GM21723 (cell line): ENCODE results near the gene MANBA.

ENCODE experiments used
- ATAC-seq: cut with Tn5 transposase; IDR thresholded peaks from one replicate; pipeline ENCODE4 v1.9.1; 2021; ENCODE audit warnings: mild to moderate bottlenecking, moderate library complexity; ENCODE audit not compliant: unreplicated experiment

Gene MANBA

DNA sequence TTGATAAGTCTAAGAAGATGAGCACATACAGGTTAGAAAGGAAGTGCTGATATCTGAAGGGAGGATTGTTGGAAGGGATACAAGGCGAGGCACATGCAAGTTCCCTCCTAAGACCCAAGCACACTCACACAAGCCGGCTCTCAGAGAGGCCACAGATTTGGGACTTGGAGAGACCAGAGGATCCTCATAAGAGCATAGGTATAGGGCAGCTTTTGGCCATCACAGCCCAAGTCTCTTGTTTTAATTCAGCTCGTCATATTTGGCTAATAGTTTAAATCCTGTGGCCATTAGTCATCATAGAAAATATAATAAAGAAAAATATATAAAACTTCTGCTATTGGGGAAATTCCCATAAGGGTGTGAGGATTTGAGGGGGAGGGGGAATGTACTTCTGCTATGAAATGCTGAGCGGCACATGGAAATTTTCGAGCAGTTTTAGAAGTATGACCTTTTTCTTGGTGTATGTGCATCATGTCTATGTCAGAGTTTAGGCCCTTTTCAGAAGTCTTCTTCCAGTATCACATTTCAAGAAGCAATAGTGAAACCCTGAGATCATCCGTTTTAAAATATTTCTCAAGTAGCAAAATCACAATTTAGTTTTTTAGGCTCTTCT is 161.9 kb downstream of the MANBA start:
- peak; percentile 67 for ATAC-seq

DNA sequence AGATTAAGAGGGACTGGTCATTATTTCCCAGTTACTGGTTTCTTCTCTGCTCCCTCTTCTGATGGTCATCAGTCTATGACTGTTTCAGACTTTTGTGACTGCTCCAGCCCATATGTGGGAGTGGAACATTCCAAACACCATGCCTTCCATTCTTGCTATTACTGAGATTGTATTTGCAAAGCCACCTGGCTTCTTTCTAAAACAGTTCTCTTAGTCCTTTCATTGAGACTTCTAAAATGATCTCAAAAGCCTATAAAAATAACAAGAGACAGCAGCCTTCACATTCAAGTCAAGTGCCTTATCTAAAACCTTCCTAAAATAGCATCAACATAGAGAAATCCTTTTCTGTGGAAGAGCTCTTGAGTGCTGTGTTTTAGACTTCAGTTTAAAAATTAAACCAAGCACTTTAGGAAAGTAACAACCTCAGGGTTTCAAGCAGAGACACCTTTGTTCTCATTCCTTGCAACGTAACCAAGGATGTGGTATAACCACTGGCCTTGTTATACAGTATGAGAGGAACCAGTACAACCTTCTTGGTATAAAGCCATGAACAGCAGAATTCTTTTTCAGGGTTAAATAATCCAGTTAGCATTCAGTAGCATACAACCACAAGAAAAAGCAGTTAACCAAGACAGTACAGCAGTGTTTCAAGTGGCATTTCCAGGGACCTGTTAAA is 162.5 kb downstream of the MANBA start:
- peak; percentile 57 for ATAC-seq

DNA sequence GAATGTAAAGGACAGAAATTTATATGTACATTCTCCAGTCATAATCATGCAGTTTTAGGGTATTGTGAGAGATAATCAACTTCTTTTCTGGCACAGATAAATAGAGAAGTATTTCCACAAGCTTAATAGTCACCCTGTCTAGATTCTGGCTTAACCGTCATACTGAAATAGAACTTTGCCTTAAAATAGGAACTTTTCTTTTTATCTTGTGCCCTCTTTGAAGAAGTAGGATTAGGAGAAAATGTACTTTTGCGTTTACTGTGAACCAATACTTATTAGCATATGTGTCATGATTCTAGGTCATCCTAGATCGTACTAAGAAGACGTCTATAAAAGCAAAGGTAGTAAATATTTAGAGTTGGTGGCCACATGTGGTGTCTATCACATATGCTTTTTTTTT is 164.2 kb downstream of the MANBA start:
- ATAC-seq: no peak

- ATAC-seq: no peak
Observed at GRCh38 chr4:102594000-102594399, 166.8 kb downstream of the MANBA start.

GRCh38 chr4:102593147-102593546 is 167.6 kb downstream of the MANBA start:
- ATAC-seq: no peak

DNA sequence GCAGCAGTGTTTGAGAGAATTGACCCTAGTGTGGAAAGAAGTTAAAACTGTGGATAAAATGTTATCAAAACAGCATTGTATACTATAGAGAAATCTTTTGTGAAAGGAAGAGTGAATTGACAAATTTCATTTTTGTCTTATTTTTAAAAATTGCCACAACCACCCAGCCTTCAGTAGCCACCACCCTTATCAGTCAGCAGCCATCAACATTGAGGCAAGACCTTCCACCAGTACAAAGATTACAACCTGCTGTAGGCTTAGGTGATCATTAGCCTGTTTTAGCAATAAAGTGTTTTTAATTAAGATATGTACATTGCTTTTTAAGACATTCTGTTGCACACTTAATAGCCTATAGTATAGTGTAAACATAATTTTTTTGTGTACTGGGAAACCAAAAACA is 168.5 kb downstream of the MANBA start:
- ATAC-seq: no peak

GRCh38 chr4:102589743-102590142 is 171.0 kb downstream of the MANBA start:
- no peak for ATAC-seq

GRCh38 chr4:102586644-102587021 is 174.1 kb downstream of the MANBA start:
- ATAC-seq: peak; percentile 55

DNA sequence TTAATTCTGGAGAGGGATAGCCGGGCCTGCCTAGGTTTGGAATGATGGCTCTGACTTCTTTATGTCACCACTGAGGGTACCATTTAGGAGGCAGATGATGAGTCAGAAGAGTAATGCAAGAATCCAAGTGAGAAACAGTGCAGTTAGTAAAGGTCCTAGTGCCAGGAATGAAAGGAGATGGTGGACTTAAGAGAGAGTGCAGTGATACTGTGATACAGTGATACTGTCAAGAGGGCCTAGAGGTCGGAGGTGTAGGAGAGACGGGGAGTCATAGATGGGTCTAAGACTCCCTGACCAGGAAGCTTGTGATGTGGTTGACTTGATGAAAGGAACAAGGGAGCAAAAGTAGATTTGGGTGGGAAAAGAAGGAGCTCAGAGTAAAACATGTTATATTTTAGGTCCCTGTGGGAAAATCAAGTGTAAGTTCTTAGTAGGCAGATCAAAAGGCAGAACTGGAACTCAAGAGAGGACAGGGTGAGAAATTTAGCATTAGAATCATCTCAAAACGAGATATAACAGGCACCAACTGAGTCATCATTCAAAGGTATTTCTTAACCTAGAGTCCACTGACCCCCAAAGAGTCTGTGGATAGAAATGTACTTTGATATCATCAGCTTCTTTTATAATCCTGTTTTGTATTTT is 174.6 kb downstream of the MANBA start:
- peak; percentile 64 for ATAC-seq

DNA sequence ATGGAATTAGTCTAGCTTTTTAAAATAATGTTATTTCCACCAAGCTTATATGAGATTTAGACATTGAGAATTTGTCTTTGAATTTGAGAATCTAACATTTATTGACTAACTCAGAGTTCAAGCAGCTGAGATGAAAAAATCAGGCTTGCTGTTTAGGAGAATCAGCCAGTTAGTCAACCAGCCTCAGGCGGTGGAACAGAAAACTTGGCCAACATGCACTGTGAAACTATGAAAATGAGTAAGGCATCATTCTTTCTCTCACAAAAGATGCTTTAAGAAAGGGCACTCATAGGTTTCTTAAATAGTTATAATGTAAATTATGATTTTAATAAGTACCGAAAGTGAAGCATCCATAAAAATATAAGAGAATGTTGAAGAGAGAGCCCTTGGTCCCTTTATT is 175.4 kb downstream of the MANBA start:
- peak; percentile 40 for ATAC-seq

- no peak for ATAC-seq
Observed at GRCh38 chr4:102584091-102584490, 176.7 kb downstream of the MANBA start.
